Muscle of arm (tissue), 12 donors: ENCODE results near the gene ZMYND8. TPM values are rescaled to one million over a fixed set of nuclear protein-coding genes. Genes with fewer than 3 reads are reported as not detected.
"Not testable (repeated sequence)": the region's sequence is repeated elsewhere in the genome, so short reads cannot be mapped to it uniquely, and the experiment has no call there.

Experiments used
- DNase-seq: peaks from one replicate; pipeline ENCODE4 v3.0.0-alpha.2; 2013
- polyA plus RNA-seq, 12 donors: library from polyadenylated mRNA; unstranded; fragments of 120-200 nt; gene quantifications; one replicate each; pipeline ENCODE4 v1.2.1, GENCODE V29; 2013; ENCODE audit not compliant: insufficient read length in 12 of 12

Gene ZMYND8
- polyA plus RNA-seq, 12 donors = 14.7 to 83.9 (median 17.1) TPM

- DNase-seq = peak; percentile 58
These were observed 150.8 kb downstream of the ZMYND8 start for GRCh38 chr20:47205577-47206123.

GRCh38 chr20:47204850-47205122 is 151.7 kb downstream of the ZMYND8 start:
- DNase-seq = not testable (repeated sequence)

DNA sequence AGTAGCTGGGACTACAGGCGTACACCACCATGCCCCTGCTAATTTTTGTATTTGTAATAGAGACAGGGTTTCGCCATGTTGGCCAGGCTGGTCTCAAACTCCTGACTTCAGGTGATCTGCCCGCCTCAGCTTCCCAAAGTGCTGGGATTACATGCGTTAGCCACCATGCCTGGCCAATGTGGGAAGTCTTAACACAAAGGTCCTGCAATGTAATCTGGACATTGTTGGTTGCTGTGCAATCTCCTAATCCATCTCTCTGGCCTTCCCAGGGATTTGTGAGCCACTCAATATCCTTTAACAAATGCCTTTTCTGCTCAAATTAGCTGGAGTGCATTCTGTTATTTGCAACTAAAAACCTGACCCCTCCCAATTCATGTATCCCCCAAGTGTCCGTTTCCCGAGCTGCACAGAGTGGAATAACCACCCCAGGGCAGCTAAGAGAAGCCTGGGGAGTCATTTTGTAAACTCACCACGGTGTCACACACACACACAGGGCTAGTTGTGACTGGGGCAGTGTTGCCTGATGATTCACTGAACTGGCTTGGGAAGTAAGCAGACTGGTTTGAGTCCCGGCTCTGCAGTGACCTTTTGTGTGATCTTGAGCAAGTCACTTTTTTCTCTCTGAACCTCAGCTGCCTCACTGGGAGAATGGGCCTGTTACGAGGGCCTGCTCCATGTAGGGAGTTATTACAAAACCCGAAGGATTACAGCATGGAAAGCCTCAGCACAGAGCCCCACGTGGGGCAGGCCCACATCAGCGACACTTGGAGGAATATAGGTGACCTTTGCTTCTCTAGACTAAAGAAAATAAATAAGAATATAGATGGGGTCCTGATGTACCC is 152.3 kb downstream of the ZMYND8 start:
- no peak for DNase-seq

DNA sequence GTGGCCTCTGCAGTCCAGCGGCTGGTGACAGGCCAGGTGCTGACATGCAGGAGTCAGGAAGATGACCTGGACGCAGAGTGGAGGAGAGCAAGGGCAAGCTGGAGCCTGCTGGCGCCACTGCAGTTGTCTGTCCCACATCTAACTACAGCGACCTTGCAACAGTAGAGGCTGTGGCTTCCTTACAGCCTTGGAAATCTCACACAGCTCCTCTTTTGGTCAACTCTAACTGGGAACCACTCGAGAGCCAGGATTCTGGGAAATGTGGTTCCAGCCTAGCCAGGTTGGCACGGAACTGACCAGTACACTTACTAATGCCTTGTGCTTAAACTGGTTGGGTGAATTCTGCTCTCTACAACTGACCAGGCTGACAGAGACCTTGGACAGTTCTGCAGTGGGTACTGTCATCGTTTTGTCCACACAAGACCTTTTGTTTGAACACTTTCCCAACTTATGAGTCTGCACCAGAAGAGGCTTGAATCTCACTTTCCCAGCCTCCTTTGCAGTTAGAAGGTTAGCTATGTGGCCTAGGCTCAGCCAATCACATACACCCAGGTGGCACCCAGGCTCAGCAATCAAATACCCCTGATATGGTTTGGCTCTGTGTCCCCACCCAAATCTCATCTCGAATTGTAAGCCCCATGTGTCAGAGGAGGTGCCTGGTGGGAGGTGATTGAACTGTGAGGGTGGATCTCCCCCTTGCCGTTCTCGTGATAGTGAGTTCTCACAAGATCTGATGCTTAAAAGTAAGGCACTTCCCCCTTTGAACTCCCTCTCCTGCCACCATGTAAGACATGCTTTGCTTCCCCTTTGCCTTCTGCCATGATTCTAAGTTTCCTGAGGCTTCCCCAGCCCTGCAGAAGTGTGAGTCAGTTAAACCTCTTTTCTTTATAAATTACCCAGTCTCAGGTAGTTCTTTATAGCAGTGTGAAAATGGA is 153.5 kb downstream of the ZMYND8 start:
- no peak for DNase-seq

DNA sequence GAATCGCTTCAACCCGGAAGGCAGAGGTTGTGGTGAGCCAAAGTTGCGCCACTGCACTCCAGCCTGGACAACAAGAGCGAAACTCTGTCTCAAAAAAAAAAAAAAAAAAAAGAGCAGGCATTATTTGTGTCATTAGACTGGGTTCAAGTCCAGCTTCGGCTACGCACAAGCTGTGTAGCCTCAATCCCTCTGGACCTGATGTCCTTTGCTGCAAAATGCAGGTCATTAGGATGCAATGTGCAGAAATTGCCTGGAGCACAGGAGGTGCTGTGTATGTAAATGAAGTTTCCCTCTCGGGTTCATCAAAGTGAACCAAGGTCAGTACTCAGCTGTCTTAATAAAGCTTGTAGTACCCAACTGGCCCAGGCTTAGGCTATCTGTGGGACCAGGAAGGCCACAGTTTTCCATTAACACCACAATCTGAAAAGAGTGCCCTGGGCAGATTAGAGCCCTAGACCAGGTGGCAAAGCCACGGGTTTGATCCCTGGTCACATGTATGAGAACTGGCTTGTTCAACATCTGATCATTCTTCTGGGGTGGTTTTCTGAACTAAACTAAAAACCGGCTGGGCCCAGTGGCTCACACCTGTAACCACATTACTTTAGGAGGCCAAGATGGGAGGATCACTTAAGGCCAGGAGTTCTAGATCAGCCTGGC is 155.3 kb downstream of the ZMYND8 start:
- no peak for DNase-seq

GRCh38 chr20:47198996-47199552 is 157.4 kb downstream of the ZMYND8 start:
- DNase-seq = no peak

DNA sequence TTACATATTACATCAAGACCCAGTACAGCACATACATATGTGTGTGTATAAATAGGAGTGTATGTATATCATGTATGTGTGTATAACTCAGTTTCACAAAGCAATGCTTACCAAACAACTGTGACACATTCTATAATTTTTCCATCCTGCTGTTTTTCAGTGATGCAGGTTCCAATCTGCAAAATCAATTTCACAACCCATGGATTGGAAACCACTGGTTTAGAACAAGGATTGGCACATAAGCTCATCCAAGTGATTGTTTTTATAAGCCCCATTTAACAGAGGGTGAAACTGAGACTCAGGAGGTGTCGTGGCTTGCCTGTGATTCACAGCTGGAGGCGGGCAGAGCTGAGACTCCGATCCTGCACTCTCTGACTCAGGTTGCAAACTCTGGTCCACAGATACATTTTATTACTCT is 158.2 kb downstream of the ZMYND8 start:
- DNase-seq = no peak

GRCh38 chr20:47196091-47197081 is 160.1 kb downstream of the ZMYND8 start:
- DNase-seq = peak; percentile 63

- no peak for DNase-seq
These were observed 160.9 kb downstream of the ZMYND8 start for GRCh38 chr20:47195573-47195972.

- no peak for DNase-seq
These were observed 164.5 kb downstream of the ZMYND8 start for GRCh38 chr20:47191956-47192355.

- no peak for DNase-seq
These were observed 165.3 kb downstream of the ZMYND8 start for GRCh38 chr20:47191074-47191673.

DNA sequence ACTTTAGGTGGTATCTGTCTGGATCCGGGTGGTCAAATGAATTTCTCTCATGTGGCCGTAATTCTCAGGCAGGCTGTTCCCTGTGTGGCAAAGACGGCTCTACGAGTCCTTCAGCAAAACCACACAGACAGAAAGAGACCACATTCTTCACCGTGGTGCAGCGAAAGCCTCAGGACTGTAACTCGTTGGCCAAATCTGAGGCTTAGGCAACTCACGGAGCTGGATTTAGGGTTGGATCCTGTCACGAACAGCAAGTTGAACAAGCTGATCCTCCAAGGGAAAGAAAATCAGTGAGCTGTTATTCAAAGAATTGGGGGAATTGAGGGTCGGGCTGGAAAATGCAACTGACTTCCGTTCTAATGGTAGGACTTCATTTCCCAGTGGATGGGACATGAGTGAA is 167.4 kb downstream of the ZMYND8 start:
- no peak for DNase-seq

- DNase-seq = no peak
These were observed 168.0 kb downstream of the ZMYND8 start for GRCh38 chr20:47188540-47188939.

DNA sequence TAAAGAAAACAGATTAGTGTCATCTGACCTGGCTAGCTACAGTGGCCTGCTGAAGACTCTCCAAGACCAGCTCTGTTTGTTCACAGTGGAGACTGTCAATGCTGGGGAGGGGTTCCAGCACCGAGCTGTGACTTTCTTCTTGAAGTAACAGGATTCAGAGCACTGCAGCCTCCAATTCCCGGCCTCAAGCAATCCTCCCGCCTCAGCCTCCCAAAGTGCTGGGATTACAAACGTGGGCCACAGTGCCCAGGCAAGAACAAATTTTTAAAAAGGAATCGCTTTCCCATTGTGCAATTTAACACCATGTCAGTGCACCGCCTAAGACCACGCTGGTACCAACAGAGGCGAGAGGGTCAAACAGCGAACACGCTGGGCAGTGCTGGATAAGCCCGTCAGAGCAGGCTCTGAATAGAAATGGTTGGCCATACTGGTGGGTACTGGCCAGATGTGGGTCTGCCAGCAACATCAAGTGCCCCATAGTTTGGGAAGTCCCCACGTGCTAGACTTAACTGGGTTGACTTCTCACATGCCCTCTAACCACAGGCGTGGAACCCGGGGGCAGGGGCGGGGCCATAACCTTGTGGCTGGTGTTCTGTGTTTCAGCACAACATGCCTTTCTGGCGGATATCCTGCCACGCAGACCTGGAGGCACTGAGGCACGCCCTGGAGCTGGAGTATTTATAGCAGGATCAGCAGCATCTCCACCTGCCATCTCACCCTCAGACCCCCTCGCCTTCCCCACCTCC is 168.9 kb downstream of the ZMYND8 start:
- DNase-seq = no peak

GRCh38 chr20:47183367-47183766 is 173.1 kb downstream of the ZMYND8 start:
- DNase-seq = no peak

DNA sequence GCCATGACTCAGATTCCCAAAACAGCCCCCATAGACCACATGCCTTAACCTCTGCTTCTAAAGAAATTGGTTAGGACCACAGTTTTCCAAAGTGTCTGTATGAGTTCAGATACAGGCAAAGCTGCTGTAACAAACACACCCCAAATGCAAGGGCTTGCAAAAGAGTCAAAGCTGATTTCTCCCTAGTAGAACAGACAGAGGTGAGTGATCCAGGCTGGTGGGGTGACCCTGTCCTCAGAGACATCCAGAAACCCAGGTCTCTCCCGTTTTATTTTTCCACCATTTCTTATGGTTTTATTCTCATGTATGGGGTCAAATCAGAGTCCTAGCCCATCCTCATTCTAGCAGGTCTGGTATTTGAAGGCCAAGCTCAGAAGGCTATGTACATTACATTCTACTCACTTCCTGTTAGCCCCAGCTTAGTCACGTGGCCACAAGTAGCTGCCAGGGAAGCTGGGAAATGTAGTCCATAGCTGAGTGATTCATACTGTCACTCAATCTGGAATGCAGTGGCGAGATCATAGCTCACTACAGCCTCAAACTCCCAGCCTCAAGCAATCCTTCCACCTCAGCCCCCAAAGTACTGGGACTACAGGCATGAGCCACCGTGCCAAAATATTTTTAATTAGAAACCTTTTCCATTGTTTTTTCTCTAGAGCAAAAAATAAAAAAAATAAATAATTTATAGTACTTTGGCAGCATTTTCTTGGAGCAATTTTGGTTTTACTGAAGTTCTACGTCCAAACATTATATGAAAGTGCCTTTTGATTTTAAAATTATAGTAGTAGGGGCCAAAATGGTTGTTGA is 175.2 kb downstream of the ZMYND8 start:
- DNase-seq = no peak

GRCh38 chr20:47179267-47179666 is 177.2 kb downstream of the ZMYND8 start:
- DNase-seq = no peak

DNA sequence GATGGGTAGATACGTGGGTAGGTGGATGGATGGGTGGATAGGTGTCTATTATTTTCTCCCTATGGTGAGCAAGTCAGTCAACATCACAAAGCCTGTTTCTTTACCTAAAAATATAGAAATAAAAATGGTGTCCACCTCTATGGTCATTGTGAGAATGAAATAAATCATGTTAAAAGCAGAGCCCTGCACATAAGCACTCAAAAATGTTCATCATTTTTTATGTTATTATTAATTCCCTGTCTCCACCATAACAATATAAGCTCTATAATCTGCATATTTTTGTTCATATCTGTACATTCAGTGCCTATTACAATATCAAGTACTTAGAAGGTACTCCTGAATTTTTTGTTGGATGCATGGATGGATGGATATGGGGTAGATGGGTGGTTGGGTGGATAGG is 177.6 kb downstream of the ZMYND8 start:
- DNase-seq = no peak
